PC-3 (cell line): ENCODE results near the gene CKS1B. TPM values are rescaled to one million over a fixed set of nuclear protein-coding genes. Genes with fewer than 3 reads are reported as not detected.

Experiments
- ATAC-seq: fragments of 200-7000 bp; cut with Tn5 transposase; 2 replicates; pipeline ENCODE4 v1.9.1; 2020; ENCODE audit warnings: mild to moderate bottlenecking, moderate library complexity
- BruUV-seq: library from RNA; stranded (reverse); fragments of 400-500 nt; replicated peaks from 2 replicates; lab custom pipeline; 2021; lab: Mats Ljungman, UMichigan
- CTCF ChIA-PET: fragments of 300-600 bp; sonication (Branson Sonifier 250); formaldehyde crosslinking; loops from one replicate; lab custom pipeline; 2022; ENCODE audit warnings: antibody characterized with exemption; lab: Charles Lee
- POLR2A ChIA-PET: fragments of 300-600 bp; sonication (Branson Sonifier 250); formaldehyde crosslinking; loops from one replicate; lab custom pipeline; 2022; ENCODE audit warnings: antibody characterized with exemption; ENCODE audit not compliant: unreplicated experiment; lab: Charles Lee
- DNase-seq: peaks from one replicate; pipeline ENCODE4 v3.0.0-alpha.2; 2015
- H2AFZ ChIP-seq: fragments of 300-600 bp; sonication (generic); 2 replicates; pipeline ENCODE4 v1.6.0; 2016; ENCODE audit warnings: antibody characterized with exemption, low read length
- H3F3A ChIP-seq: fragments of 300-600 bp; sonication (generic); one replicate; pipeline ENCODE4 v1.6.0; 2017; ENCODE audit warnings: antibody characterized with exemption, low read length, control low read depth, mild to moderate bottlenecking; ENCODE audit not compliant: unreplicated experiment
- H3K27ac ChIP-seq: fragments of 300-600 bp; sonication (generic); 2 replicates; pipeline ENCODE4 v1.5.1; 2016; ENCODE audit warnings: mild to moderate bottlenecking, low read length
- H3K27me3 ChIP-seq: fragments of 300-600 bp; sonication (generic); 2 replicates; pipeline ENCODE4 v1.6.1; 2016; ENCODE audit warnings: low read length, mixed read lengths
- H3K36me3 ChIP-seq: fragments of 300-600 bp; sonication (generic); 2 replicates; pipeline ENCODE4 v1.6.1; 2016; ENCODE audit warnings: low read depth, mixed run types, low read length, mixed read lengths
- H3K4me1 ChIP-seq: fragments of 300-600 bp; sonication (generic); 2 replicates; pipeline ENCODE4 v1.5.1; 2016; ENCODE audit warnings: low read length; ENCODE audit not compliant: insufficient read depth
- H3K4me2 ChIP-seq: fragments of 300-600 bp; sonication (generic); 2 replicates; pipeline ENCODE4 v1.6.0; 2016; ENCODE audit warnings: low read length
- H3K4me3 ChIP-seq: fragments of 300-600 bp; sonication (generic); 2 replicates; pipeline ENCODE4 v1.5.1; 2016; ENCODE audit warnings: mild to moderate bottlenecking, low read length, mixed read lengths
- H3K79me2 ChIP-seq: fragments of 300-600 bp; sonication (generic); 2 replicates; pipeline ENCODE4 v1.6.1; 2017; ENCODE audit warnings: low read length, mixed read lengths
- H3K9ac ChIP-seq: fragments of 300-600 bp; sonication (generic); 2 replicates; pipeline ENCODE4 v1.6.0; 2016; ENCODE audit warnings: mild to moderate bottlenecking, low read length
- H3K9me2 ChIP-seq: fragments of 300-600 bp; sonication (generic); replicated peaks from 2 replicates; pipeline ENCODE4 v1.6.1; 2016; ENCODE audit warnings: mixed run types, low read length, mixed read lengths
- H3K9me3 ChIP-seq: fragments of 300-600 bp; sonication (generic); 2 replicates; pipeline ENCODE4 v1.6.1; 2016; ENCODE audit warnings: low read length, mixed read lengths
- H4K20me1 ChIP-seq: fragments of 300-600 bp; sonication (generic); 2 replicates; pipeline ENCODE4 v1.6.1; 2016; ENCODE audit warnings: low read length, mixed read lengths
- CTCF ChIP-seq: fragments of 300-600 bp; sonication (generic); conservative IDR thresholded peaks from 2 replicates; pipeline ENCODE4 v1.5.1; 2017; ENCODE audit warnings: antibody characterized with exemption, low read depth, mild to moderate bottlenecking, low read length
- EZH2 ChIP-seq: fragments of 300-600 bp; sonication (generic); IDR thresholded peaks from one replicate; pipeline ENCODE4 v1.6.1; 2017; ENCODE audit warnings: antibody characterized with exemption, mild to moderate bottlenecking, low read length; ENCODE audit not compliant: unreplicated experiment
- EZH2phosphoT487 ChIP-seq: fragments of 300-600 bp; sonication (generic); IDR thresholded peaks from 2 replicates; pipeline ENCODE4 v1.6.1; 2018; ENCODE audit warnings: mild to moderate bottlenecking, antibody characterized with exemption, low read length, borderline replicate concordance
- intact Hi-C: fragments of 100-400 bp; cut with micrococcal nuclease; formaldehyde crosslinking; loops from 2 replicates; pipeline ENCODE4 v1.9.0; 2023
- total RNA-seq: library from RNA; depleted of rRNA; stranded (reverse); fragments of >200 nt; gene quantifications from 2 replicates; pipeline ENCODE4 v1.2.3, GENCODE V29; 2014

CKS1B gene
- total RNA-seq, 1 experiment from 2014 or later: 390 TPM

- TF ChIP-seq EZH2phosphoT487: no peak
- peak; percentile 1 for ATAC-seq
- H3K27me3 ChIP-seq: no peaks in the 10 kb centered on the region
- H3K9ac ChIP-seq: peak within 1 kb of the TSS; percentile 74
- no peaks in the 10 kb centered on the region for H3K9me2 ChIP-seq
- peak within 1 kb of the TSS; percentile 68 for H2AFZ ChIP-seq
- POLR2A ChIA-PET: interaction anchor here (0.5 to 0.6 kb wide), 4 partner anchors 17 to 956 kb away, joined by 3 to 8 read pairs (median 6); no protein-coding TSS in a partner anchor
- peaks cover 9% of the 10 kb centered on the region; the same call in 1 of the 2 replicates for H3K36me3 ChIP-seq
- TSS peak; percentile 47 for BruUV-seq
- H3K4me3 ChIP-seq: peak within 1 kb of the TSS; percentile 83
- no peaks in the 10 kb centered on the region for H3K9me3 ChIP-seq
- H4K20me1 ChIP-seq: 0 out of 2 replicates have a peak, but pooled peaks cover 3% of the 10 kb centered on the region
- peaks cover 57% of the 10 kb centered on the region for H3K4me1 ChIP-seq
- peaks cover 51% of the 10 kb centered on the region for H3K79me2 ChIP-seq
- CTCF ChIA-PET: interaction anchor here (0.6 to 4.1 kb wide), 5 partner anchors 15 to 127 kb away, joined by 5 to 16 read pairs (median 10); partner anchors contain the start of gene PYGO2
- H3K27ac ChIP-seq: peak within 1 kb of the TSS; percentile 88
- peak within 1 kb of the TSS; percentile 98 for H3K4me2 ChIP-seq
- H3F3A ChIP-seq: peaks cover 4% of the 10 kb centered on the region
- peak; percentile 30 for DNase-seq
- intact Hi-C loops: loop anchor here (2.0 kb wide), 2 partner anchors 48 to 82 kb away; partner anchors contain the start of gene ADAM15
Measured at GRCh38 chr1:155002464-155003226, 28.2 kb downstream of the CKS1B start, which contains the start of gene ZBTB7B. Gene ZBTB7B (plus strand): TSS chr1:155002802. CDS start chr1:155014661, 11,859 bp downstream.

GRCh38 chr1:155003227-155003765 lies 28.8 kb downstream of the CKS1B start:
- peak overlapping the region; percentile 61 for H2AFZ ChIP-seq
- peak overlapping the region; percentile 74 for H3K9ac ChIP-seq
- peak overlapping the region; percentile 88 for H3K27ac ChIP-seq
- H3K9me3 ChIP-seq: no peaks in the 10 kb centered on the region
- intact Hi-C loops: loop anchor here (2.0 kb wide), 2 partner anchors 48 to 82 kb away; partner anchors contain the start of gene ADAM15
- H4K20me1 ChIP-seq: 0 out of 2 replicates have a peak, but pooled peaks cover 3% of the 10 kb centered on the region
- ChIA-PET CTCF (interaction anchor here (4.1 kb wide), 1 partner anchor 14 kb away, joined by 16 read pairs; no protein-coding TSS in a partner anchor), POLR2A (interaction anchor here (0.5 to 0.7 kb wide), 3 partner anchors 30 to 957 kb away, joined by 3 to 8 read pairs (median 4); no protein-coding TSS in a partner anchor)
- peaks cover 57% of the 10 kb centered on the region for H3K4me1 ChIP-seq
- ATAC-seq: no peak
- DNase-seq: peak; percentile 47
- peaks cover 9% of the 10 kb centered on the region; the same call in 1 of the 2 replicates for H3K36me3 ChIP-seq
- peaks cover 4% of the 10 kb centered on the region for H3F3A ChIP-seq
- peaks cover 57% of the 10 kb centered on the region for H3K79me2 ChIP-seq
- peak overlapping the region; percentile 83 for H3K4me3 ChIP-seq
- TSS peak; percentile 56 for BruUV-seq
- no peaks in the 10 kb centered on the region for H3K9me2 ChIP-seq
- no peaks in the 10 kb centered on the region for H3K27me3 ChIP-seq
- H3K4me2 ChIP-seq: peak overlapping the region; percentile 98
- no peak for TF ChIP-seq CTCF
- TF ChIP-seq EZH2: no peak
- TF ChIP-seq EZH2phosphoT487: no peak

- Histone ChIP-seq H3K4me2 (peak overlapping the region; percentile 98), H3K4me1 (peaks cover 57% of the 10 kb centered on the region), H3K79me2 (peaks cover 63% of the 10 kb centered on the region), H3K27ac (peak overlapping the region; percentile 88), H3F3A (peaks cover 4% of the 10 kb centered on the region), H2AFZ (peak overlapping the region; percentile 61), H3K4me3 (peak overlapping the region; percentile 83), H3K36me3 (peaks cover 9% of the 10 kb centered on the region; the same call in 1 of the 2 replicates), H3K9me3 (no peaks in the 10 kb centered on the region), H3K27me3 (no peaks in the 10 kb centered on the region), H3K9ac (peak overlapping the region; percentile 74), H4K20me1 (0 out of 2 replicates have a peak, but pooled peaks cover 3% of the 10 kb centered on the region), H3K9me2 (no peaks in the 10 kb centered on the region)
- ATAC-seq (peak; percentile 3; the same call in 1 of the 2 replicates), DNase-seq (peak; percentile 59)
- no TSS peak for BruUV-seq
- ChIA-PET POLR2A (interaction anchor here (0.7 kb wide), 1 partner anchor 30 kb away, joined by 8 read pairs; no protein-coding TSS in a partner anchor), CTCF (interaction anchor here (0.6 to 4.1 kb wide), 3 partner anchors 14 to 72 kb away, joined by 3 to 16 read pairs (median 5); partner anchors contain the start of gene PYGO2)
- intact Hi-C loops: loop anchor here (2.0 kb wide), 2 partner anchors 47 to 81 kb away; partner anchors contain the start of gene ADAM15
- TF ChIP-seq EZH2phosphoT487: no peak
- TF ChIP-seq CTCF: no peak
Measured at GRCh38 chr1:155003766-155004351, 29.4 kb downstream of the CKS1B start.
